ENCODE data around the gene ZNF747.

Gene ZNF747

GRCh38 chr16:30482366-30482765 lies 52.3 kb downstream of the ZNF747 start:
- peaks cover 80% of the 10 kb centered on the region for H3K4me1 Mint-ChIP-seq
- H3K27ac Mint-ChIP-seq: no peak overlapping the region
- no peaks in the 10 kb centered on the region for H3K27me3 Mint-ChIP-seq
- no peak overlapping the region for H3K4me3 Mint-ChIP-seq
- peak; percentile 69 for ATAC-seq
- DNase-seq: no peak
- H3K9me3 Mint-ChIP-seq: no peaks in the 10 kb centered on the region

- Mint-ChIP-seq H3K4me1 (peaks cover 84% of the 10 kb centered on the region), H3K27ac (peak overlapping the region in 1 of 2 donors; percentile 41), H3K4me3 (no peak overlapping the region), H3K9me3 (no peaks in the 10 kb centered on the region), H3K27me3 (no peaks in the 10 kb centered on the region)
- ATAC-seq (no peak), DNase-seq (no peak)
These were observed 53.3 kb downstream of the ZNF747 start for GRCh38 chr16:30481381-30481780.

Measured in stimulated activated naive CD8-positive, alpha-beta T cell treated with anti-CD3 and anti-CD28 coated beads, Interleukin-15, amount 100 ng/mL, for 72 hours (primary cell).